GOT3 (cell line): ENCODE measurements around the gene GPC3.
"Not testable (repeated sequence)": the region's sequence is repeated elsewhere in the genome, so short reads cannot be mapped to it uniquely, and the experiment has no call there.

Experiments
- DNase-seq: peaks from one replicate; lab custom pipeline; 2025; ENCODE audit warnings: mixed read lengths; lab: John Stamatoyannopoulos, UW

The GPC3 gene

GRCh38 chrX:133995759-133996158 is 10.4 kb upstream of the GPC3 start:
- no peak for DNase-seq

GRCh38 chrX:133994576-133994975 is 9.2 kb upstream of the GPC3 start:
- DNase-seq: no peak

GRCh38 chrX:133992882-133993281 is 7.5 kb upstream of the GPC3 start:
- DNase-seq: no peak

- no peak for DNase-seq
Observed at GRCh38 chrX:133991814-133992213, 6.4 kb upstream of the GPC3 start.

DNA sequence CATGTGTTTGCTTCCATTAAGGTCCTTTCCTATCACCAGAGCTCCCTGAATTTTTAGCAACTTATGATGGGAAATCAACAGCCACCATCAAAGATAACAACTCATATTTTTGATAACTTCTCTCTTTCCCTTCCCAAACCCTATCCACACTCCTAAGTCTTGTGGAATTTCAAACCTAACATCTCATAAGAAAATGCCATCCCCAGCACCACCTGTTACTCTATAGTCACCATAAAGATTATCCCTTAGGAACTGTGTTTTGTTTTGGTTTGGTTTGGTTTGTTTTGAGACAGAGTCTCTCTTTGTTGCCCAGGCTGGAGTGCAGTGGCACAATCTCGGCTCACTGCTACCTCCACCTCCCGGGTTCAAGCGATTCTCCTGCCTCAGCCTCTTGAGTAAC is 5.7 kb upstream of the GPC3 start:
- not testable (repeated sequence) for DNase-seq

DNA sequence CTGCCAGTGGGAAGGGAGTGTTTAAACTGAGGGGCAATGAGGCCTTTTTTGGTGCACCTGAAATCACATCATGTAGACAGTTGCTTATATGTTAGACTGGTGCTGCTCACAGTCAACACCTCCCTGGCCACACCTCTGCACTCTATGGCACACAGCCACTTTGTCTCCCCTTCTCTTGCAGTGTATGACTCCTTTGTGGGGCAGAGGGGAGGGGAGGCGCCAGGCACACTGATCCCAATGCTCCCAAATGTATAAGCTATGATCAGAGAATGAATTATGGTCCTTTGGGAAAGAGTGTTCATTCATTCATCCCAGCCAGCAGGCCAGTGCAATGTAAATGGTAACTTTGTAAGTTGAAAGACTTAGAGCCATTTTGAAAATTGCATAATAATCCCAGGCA is 4.6 kb upstream of the GPC3 start:
- no peak for DNase-seq

GRCh38 chrX:133989490-133989889 is 4.1 kb upstream of the GPC3 start:
- no peak for DNase-seq

- no peak for DNase-seq
Observed at GRCh38 chrX:133988010-133988409, 2.6 kb upstream of the GPC3 start.

GRCh38 chrX:133987188-133987587 is 1.8 kb upstream of the GPC3 start:
- no peak for DNase-seq

DNA sequence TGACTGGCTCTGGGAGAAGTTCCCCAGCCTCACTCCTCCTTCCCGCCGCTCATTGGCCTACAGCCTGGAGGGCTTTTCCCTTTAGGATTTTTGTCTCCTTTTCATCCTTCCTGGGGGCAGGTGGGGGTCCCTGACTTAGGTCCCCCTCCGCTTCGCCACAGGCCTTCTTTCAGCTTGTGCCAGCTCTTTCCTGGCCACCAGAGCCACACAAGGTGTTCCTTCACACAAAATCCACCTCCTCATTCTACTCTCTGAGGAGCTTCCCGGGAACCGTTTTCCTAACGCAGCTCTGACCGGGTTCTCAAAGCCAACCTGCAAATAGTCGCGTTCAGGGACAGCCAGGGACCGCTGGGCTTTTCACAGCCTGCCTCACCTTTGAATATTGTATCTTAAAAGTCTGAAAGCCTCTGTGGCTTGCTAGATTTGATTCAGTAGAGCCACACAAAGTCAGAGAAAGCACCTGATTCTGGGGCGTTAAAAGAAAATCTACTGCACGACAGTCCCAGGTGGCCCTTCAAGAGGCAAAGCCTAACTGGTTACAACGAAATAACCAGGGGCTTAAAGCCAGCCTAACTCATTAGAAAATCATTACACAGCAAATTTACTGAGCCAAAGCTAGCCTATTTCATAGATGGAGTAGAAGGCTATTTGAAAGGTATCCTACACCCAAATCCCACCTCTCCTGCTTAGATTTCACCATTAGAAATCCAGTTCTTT is 731 bp upstream of the GPC3 start:
- DNase-seq: no peak

GRCh38 chrX:133984857-133985163 is 584 bp downstream of the GPC3 start:
- no peak for DNase-seq

DNA sequence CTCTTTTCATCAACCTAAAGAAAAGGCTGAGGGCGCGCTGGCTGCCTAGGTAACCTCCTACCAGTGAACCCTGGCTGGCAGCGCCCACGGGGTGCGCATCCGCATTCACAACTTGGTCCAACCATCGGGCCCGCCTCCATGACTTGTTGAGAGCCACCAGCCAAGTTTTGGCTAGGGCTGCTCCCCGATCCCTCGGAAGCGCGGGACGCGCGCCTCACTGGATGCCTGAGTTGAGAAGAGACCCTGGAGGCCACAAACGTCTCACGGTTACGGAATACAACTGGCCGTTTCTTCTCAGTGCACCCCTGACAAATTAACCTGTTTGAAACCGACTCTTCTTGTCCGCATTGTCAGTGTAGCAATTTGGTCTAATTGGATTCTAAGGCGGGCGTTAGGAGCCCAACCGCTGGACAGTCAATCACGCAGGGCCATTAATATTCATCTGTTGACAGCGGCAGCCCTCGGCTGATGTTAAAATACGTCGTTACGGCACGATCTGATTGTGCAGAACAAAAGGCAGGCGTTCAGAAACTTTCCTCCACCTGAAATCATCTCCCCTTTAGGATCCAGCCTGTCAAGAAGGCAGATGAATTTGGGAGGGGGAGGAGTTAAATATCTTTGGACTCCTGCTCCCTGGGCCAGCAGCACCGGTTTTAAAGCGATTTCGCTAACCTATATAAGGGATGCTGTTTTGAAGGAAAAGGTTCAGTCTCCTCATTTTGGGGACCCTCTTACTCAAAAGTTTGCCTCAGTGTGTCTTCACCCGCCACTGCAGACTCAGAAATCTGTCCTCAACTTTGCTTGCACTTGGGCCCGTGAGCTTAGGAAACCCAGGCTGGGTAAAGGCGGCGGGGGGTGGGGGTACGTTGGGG is 1.2 kb downstream of the GPC3 start:
- DNase-seq: no peak

GRCh38 chrX:133983256-133983973 is 2.0 kb downstream of the GPC3 start:
- DNase-seq: no peak

DNA sequence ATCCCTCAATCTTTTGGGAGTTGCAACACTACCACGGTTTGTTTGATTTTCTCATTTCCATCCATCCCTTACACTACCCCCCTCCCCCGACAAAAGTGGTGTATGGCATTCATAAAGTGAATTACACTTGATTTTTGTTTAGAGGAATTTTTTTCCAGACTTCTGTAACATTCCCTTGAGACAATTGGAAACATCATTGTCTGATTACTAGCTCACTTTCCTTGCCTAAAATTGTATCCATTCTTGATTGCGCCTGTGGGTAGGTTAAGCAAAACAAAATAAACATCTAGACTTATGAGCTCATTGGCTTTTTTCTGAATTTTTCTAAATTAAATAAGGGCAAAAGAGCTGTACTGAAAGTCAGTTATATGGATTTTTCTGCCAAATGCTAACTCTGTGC is 3.5 kb downstream of the GPC3 start:
- DNase-seq: no peak

- no peak for DNase-seq
Observed at GRCh38 chrX:133980832-133981588, 4.4 kb downstream of the GPC3 start.

GRCh38 chrX:133980406-133980805 is 5.0 kb downstream of the GPC3 start:
- no peak for DNase-seq

DNA sequence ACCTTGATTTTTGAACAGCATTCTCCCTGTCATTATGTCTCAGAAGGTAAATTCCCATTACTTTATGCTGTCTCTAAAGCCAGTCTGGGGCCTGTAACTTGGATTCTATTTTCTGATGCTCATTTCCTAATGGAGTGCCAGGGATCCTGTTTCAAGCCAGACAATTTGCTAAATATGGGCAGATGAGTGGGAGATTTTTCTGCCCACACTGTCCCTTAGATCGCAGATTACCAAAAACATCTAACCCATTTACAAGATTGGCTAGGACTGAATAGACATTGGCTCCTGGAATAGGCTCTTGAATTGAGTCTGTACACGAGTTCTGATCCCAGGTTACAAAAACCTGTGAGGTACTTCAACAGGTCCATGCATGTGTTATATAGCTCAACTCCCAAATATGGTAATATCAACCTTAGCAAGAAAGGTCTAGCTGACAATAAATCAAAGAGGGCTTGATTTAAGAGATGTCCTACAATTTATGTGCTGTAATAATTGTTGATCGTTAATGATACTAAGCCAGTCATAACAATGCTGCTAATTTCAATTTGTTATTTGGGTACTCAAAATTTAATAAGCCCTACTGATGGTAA is 5.7 kb downstream of the GPC3 start:
- DNase-seq: no peak

GRCh38 chrX:133973704-133974103 is 11.7 kb downstream of the GPC3 start:
- no peak for DNase-seq

- DNase-seq: no peak
Observed at GRCh38 chrX:133972916-133973315, 12.5 kb downstream of the GPC3 start.

- no peak for DNase-seq
Observed at GRCh38 chrX:133971586-133971985, 13.8 kb downstream of the GPC3 start.

DNA sequence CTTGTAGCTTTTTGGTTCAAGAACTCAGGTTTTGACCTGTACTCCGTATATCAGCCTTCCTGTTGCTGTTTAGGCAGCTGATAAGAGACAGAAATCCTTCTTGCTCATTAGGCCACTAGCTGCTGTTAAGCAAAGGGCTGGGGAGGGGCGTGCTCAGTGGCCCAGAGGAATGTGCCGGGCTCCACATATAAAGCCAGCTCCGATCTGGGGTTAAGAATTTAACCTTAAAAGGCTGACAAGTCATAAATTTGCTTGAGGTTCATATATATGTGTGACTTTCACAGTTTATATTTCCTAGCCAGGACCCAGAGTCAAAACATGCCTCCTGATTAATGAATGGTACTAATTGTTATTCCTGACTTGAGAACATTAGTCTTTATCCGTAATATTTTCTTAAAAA is 15.3 kb downstream of the GPC3 start:
- no peak for DNase-seq

DNA sequence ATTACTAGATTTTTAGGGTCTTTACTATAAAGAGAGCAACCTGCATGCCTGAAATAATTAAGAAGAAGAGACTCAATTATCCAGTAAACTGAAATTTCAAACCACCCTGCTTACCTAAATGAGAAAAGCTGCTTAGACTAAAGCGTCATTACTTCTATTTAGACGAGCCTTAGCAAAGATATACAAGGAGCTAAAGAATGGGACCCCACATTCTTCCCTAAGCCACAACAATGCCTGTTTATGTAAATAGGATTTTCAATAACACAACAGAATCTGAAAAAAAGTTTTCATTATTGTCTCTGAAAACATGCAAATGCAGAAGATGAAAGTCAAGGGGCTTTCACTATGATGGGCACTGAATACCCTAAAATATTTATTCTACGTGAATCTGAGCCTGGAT is 16.2 kb downstream of the GPC3 start:
- DNase-seq: no peak
